Muscle of leg (tissue), 11 donors: ENCODE results near the gene CLP1. TPM values are rescaled to one million over a fixed set of nuclear protein-coding genes. Genes with fewer than 3 reads are reported as not detected.

Source experiments
- DNase-seq: peaks from one replicate; pipeline ENCODE4 v3.0.0; 2013
- H3K27ac ChIP-seq: one replicate; pipeline ENCODE4 v1.5.1; 2013; ENCODE audit warnings: mild to moderate bottlenecking, low read length, control low read depth
- H3K27me3 ChIP-seq: one replicate; pipeline ENCODE4 v1.6.1; 2013; ENCODE audit warnings: low read length; ENCODE audit not compliant: control insufficient read depth, insufficient read depth
- H3K36me3 ChIP-seq: one replicate; pipeline ENCODE4 v1.6.1; 2013; ENCODE audit warnings: low read length; ENCODE audit not compliant: control insufficient read depth, insufficient read depth
- H3K4me1 ChIP-seq: one replicate; pipeline ENCODE4 v1.6.1; 2013; ENCODE audit warnings: low read length; ENCODE audit not compliant: control insufficient read depth, insufficient read depth
- H3K4me3 ChIP-seq: one replicate; pipeline ENCODE4 v1.5.1; 2013; ENCODE audit warnings: low read length, control low read depth
- H3K9me3 ChIP-seq: replicated peaks from 2 replicates; pipeline ENCODE4 v1.6.1; 2013; ENCODE audit warnings: low read depth, low read length; ENCODE audit not compliant: control insufficient read depth
- WGBS: methylation state at CpG from one replicate; pipeline ENCODE4 v1.1.5; 2013; ENCODE audit warnings: missing lambda C conversion rate; ENCODE audit not compliant: insufficient coverage; 5-methylcytosine and 5-hydroxymethylcytosine counted together
- polyA plus RNA-seq, 8 donors: library from polyadenylated mRNA; unstranded; fragments of 120-200 nt; gene quantifications; one replicate each; pipeline versions ENCODE4 v1.2.1 to v1.2.3, GENCODE V29; 2013; ENCODE audit warnings: inconsistent platforms in 1 of 8, low replicate concordance in 1 of 8; ENCODE audit not compliant: insufficient read length in 8 of 8, insufficient read depth in 1 of 8
- total RNA-seq: library from RNA; stranded (reverse); fragments of 120-200 nt; gene quantifications from one replicate; pipeline ENCODE4 v1.2.4, GENCODE V29; 2013

CLP1 gene
- total and polyA plus RNA-seq, 9 donors: 8.6 to 12.3 (median 10.2) TPM

DNA sequence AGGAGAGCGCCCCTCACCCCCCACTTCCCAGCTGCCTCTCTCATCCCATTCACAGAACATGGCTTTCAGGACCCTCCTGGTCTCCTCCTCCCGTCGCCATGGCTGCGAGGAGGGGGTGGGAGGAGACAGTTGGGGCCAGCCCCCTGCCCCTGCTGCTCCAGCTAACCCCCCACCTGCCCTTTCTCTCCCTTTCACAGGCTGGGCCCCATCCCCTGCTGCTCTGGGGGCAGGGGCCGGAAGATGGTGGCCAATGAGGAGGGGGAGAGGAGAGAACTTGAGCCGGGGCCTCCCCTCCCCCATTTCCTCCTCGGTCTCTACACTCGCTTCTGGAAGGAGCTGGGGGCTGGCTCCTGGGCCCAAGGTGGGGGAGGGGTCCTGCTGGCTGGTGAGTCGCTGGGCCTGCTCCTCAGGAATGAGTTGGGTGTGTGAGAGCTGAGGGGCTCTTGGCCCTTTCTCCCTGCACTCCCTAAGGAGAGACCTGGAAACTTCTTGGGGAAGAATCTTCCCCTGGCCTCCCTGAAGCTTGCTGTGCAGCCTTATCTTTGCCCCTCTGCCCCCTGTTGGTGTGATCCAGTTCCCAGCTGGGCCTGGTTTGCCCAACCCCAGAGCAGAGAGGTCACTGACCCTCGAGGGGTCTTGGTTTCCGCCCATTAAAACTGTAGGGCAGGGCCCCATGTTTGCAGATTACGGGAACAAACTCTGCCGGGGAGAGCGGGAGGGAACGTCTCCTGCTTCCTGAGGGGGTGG lies 18.1 kb upstream of the CLP1 start:
- Histone ChIP-seq H3K27ac (peak overlapping the region; percentile 96), H3K9me3 (no peaks in the 10 kb centered on the region), H3K36me3 (peaks cover 15% of the 10 kb centered on the region), H3K4me1 (peaks cover 47% of the 10 kb centered on the region), H3K27me3 (no peaks in the 10 kb centered on the region), H3K4me3 (peak overlapping the region; percentile 95)
- DNase-seq: peak; percentile 95
- WGBS: 3% methylated on average over 6 of the region's 15 CpGs

DNA sequence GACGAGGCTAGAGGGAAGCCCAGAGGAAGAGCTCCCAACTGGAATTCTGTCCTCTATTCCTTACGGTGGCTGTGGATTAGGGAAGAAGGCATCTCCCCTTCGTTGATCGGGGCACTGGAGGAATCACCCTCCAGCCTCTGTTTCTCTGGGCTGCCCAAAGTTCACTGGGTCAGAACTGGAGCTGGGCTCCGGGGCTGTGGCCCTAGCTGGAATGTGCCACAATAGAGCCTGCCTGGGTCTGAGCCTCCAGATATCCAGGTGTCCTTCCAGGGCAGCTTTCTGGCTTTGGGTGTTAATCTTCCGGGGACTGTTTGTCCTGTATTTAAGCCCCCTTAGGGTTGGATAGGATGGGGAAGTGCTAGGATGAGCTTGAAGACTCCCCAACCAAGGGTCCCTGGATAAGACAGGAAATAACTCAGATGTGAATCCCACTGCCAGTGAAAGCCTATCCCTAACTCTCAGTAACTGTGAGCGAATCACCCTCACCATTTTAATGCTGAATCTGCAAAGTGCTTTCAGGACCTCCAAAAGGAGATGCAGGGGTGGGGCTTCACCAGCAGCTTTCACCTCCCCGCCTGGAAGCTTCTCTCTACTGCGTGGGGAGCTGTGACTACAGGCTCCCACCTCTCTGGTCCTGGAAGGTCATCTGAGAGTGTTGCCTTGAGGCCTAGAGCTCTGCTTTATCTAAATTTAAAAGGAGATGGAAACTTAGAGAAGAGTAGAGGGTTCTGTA lies 17.3 kb upstream of the CLP1 start:
- peak overlapping the region; percentile 95 for H3K4me3 ChIP-seq

DNA sequence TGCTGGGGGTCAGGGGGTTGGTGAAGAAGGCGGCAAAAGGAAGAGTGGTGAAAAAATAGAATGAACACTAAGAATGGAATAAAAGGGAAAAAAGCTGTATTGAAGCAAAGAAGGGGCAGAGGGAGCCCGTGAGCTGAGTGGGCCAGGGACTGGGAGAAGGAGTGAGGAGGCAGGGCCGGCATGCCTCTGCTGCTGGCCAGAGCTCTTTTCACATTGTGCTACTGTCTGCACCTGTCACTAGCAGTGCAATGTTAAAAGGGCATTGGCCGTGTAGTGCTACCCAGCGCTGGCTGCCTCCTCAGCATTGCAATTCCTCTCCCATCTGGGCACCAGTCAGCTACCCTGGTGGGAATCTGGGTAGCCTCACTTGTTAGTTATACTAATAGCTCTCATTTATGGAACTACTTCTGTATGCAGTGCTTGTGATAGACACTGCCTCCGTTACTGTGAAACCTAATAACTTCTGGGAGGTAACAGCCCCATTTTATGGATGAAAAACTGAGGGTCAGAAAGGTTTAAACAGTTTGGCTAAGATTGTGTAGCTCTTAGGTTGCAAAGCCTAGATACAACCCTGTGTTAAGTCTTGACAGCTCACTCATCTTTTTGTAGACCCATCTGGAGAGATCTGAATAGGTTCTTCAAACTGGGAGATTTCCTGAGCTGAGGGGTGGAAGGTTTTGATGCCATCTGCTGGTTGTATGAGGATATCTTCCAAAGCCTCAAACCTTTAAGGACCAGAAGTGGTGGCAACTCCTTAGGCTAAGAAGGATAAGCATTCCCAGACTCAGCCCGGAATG lies 16.4 kb upstream of the CLP1 start:
- WGBS: 31% methylated on average over 3 of the region's 7 CpGs
- Histone ChIP-seq H3K9me3 (no peaks in the 10 kb centered on the region), H3K36me3 (peaks cover 15% of the 10 kb centered on the region), H3K27ac (peak overlapping the region; percentile 96), H3K4me1 (peaks cover 64% of the 10 kb centered on the region), H3K4me3 (no peak overlapping the region), H3K27me3 (peaks cover 3% of the 10 kb centered on the region)
- DNase-seq: peak; percentile 72

More for the DNA sequence above, 17.3 kb upstream of the CLP1 start:
- WGBS: 6% methylated on average over 5 of the region's 9 CpGs
- DNase-seq: no peak
- Histone ChIP-seq H3K4me1 (peaks cover 54% of the 10 kb centered on the region), H3K9me3 (no peaks in the 10 kb centered on the region), H3K27me3 (no peaks in the 10 kb centered on the region), H3K36me3 (peaks cover 15% of the 10 kb centered on the region), H3K27ac (peak overlapping the region; percentile 96)

DNA sequence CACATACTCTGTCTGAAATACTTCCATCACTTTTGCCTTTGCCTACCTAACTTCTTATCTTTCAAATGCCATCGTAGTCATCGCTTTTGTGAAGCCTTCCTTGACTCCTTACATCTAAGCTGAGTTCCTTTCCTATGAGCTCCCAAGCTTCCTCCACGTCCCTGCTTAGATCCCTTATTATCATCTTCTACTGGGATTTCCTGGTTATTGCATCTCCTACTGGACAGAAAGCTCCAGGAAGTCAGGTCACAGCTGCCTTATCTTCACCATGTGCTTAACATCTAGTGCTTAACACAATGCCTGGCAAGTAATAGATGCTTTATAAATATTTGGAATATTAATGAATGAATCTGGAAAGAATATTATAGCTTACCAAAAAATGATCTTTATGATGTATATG lies 13.8 kb upstream of the CLP1 start:
- H3K4me1 ChIP-seq: peaks cover 80% of the 10 kb centered on the region

DNA sequence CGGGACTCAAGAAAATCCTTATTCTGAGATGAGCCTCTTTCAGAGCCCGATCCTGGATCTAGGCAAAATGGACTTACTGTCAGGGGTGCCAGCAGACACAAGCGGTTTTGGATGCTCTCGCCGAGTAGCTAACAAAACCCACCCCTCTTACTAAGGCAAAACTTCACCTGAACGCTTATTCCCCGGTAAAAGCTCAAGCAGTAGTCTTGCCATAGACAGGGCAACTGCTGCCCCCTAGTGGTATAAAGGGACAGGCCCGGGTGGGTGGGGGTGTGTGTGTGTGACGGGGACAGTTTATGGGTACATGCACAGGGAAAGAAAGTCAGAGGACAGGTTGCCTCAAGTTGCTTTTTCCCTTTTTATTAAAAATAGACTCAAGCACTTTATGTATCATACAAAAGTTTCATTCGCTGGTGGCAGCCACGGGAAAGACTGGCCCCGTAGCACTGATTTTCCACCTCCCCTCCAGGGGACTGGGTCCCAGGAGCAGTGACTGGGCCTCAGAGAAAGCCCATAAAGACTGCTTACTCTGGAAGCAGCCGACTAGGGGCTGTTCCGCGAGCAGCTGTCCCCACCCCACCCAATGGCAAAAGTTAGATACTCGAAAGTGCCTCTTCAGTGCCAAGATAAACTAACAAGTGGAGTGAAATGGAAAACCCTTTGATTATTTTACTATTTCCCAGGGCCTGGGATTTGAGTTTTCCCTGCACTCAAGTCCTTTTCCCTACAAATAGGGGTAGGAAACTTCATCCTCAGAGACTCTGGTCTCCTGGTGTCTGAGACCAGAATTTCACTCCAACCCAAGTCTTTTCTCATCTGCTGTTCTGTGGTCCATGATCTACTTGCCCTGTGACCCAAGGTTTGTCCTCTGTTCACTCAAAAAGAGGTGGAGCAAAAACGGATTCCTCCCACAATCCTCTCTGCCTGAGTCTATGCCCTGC lies 12.5 kb upstream of the CLP1 start:
- H3K4me3 ChIP-seq: no peak overlapping the region
- peaks cover 39% of the 10 kb centered on the region for H3K27me3 ChIP-seq
- peak overlapping the region; percentile 74 for H3K27ac ChIP-seq
- peak; percentile 87 for DNase-seq
- H3K9me3 ChIP-seq: no peaks in the 10 kb centered on the region
- peaks cover 80% of the 10 kb centered on the region for H3K4me1 ChIP-seq
- H3K36me3 ChIP-seq: peaks cover 15% of the 10 kb centered on the region
- WGBS: 12% methylated on average over 7 of the region's 17 CpGs

More for the DNA sequence above, 13.8 kb upstream of the CLP1 start:
- H3K27me3 ChIP-seq: peaks cover 29% of the 10 kb centered on the region
- WGBS: 61% methylated on average over 3 of the region's 3 CpGs
- DNase-seq: no peak
- H3K9me3 ChIP-seq: no peaks in the 10 kb centered on the region
- no peak overlapping the region for H3K27ac ChIP-seq
- no peak overlapping the region for H3K4me3 ChIP-seq
- H3K36me3 ChIP-seq: peaks cover 15% of the 10 kb centered on the region

DNA sequence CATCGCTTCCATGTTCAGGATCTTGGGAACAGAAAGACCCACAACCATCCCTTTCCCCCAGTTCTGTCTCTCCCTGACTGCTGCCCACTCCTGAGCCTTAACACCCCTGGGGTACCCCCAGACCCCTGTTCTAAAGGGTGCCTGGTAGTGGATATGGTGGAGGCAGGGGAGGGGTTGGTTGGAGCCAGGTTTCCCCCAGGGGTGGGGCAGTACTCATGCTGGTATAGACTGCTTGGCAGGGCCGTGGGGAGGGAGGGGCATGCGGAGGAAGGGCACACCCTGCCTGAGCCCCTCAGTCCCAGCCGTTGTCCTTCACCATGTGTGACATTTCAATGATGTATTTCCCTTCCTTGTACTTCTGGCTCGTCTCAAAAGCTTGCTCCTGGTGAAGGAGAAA lies 11.9 kb upstream of the CLP1 start:
- Histone ChIP-seq H3K4me3 (no peak overlapping the region), H3K27me3 (peaks cover 40% of the 10 kb centered on the region), H3K36me3 (peaks cover 9% of the 10 kb centered on the region), H3K9me3 (no peaks in the 10 kb centered on the region), H3K27ac (peak overlapping the region; percentile 74), H3K4me1 (peaks cover 79% of the 10 kb centered on the region)
- WGBS: no CpG with 5 or more reads among the region's 5 CpGs
- DNase-seq: peak; percentile 45

DNA sequence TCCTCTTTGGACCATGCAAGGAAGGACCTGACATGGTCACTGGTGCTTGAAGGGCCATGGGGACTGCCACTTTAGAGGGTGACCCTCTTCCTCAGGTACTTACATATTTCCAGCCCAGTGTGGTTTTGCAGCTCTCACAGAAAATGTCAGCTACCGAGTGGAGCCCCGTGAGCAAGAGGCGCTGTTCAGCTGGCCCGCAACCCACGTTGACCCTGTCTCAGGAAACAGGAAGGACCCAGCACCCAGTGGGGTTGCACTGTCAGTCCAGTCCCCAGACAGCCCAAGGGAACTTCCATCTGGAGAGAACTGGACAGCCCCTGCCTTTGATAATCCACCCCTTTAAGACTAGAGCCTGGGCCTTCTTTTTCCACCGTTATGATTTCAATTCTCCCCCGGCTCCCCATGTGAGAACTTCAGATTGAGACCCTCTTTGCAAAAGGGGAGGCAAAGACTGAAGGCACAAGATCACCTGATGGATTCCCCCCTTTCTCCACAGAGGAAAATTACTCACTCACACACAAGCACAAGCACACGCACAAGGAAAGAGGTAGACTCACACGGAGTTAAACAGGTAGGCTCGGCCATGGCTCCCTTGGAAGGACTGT lies 11.3 kb upstream of the CLP1 start:
- Histone ChIP-seq H3K27me3 (peaks cover 40% of the 10 kb centered on the region), H3K27ac (no peak overlapping the region), H3K36me3 (peaks cover 8% of the 10 kb centered on the region), H3K4me3 (no peak overlapping the region), H3K4me1 (peaks cover 73% of the 10 kb centered on the region), H3K9me3 (no peaks in the 10 kb centered on the region)
- 18% methylated on average over 7 of the region's 10 CpGs for WGBS
- peak; percentile 44 for DNase-seq

DNA sequence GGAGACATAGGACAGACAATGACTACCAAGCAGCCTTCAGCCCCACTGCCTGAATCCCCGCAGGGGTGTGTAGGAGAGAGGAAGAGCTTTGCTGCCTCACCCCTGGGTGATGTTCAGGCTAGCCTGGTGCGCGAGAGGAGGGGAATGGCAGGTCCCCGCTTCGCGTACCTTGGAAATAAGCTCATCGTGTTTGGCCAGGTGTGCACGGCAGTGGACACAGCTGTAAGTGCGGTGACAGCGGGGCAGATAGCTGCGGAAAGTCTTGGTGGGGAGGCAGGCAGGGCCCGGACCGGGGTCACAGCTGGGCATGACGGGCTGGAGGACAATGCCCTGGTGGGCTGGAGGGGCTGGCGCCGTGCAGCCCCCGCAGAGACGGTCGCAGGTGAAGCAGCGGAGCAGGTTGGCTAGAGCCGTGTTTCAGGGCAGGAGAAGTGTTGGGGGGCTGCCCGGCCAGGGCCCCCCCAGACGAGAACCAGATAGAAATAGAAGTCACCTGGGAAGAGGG lies 10.7 kb upstream of the CLP1 start:
- H3K27ac ChIP-seq: no peak overlapping the region
- 3% methylated on average over 15 of the region's 23 CpGs for WGBS
- no peaks in the 10 kb centered on the region for H3K9me3 ChIP-seq
- peaks cover 5% of the 10 kb centered on the region for H3K36me3 ChIP-seq
- H3K4me3 ChIP-seq: no peak overlapping the region
- DNase-seq: no peak
- peaks cover 43% of the 10 kb centered on the region for H3K27me3 ChIP-seq
- H3K4me1 ChIP-seq: peaks cover 68% of the 10 kb centered on the region

DNA sequence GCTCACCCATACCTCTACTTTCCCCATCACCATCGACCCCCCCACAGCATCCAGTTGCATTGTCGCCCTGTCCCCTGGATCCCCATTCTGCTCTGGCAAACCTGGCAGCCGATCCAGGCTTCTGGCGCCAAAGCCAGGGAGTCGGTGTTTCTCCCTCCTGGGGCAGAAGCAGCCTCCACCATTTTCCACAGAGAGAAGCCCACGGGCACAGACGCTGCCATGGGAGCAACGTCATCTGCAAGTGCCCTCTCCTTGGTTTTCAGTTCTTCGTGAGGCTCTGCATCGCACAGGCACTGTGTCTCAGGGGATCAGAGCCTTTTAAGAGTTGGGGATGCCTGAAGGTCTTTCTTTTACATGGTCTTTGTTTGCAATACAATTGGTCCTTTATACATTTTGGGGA lies 10.2 kb upstream of the CLP1 start:
- H3K27ac ChIP-seq: no peak overlapping the region
- peaks cover 67% of the 10 kb centered on the region for H3K4me1 ChIP-seq
- 0% methylated on average over 6 of the region's 10 CpGs for WGBS
- peak; percentile 31 for DNase-seq
- H3K27me3 ChIP-seq: peaks cover 46% of the 10 kb centered on the region
- H3K4me3 ChIP-seq: no peak overlapping the region
- H3K9me3 ChIP-seq: no peaks in the 10 kb centered on the region
- H3K36me3 ChIP-seq: peaks cover 4% of the 10 kb centered on the region
